Measurements from ENCODE around the gene STEEP1. TPM values are rescaled to one million over a fixed set of nuclear protein-coding genes. Genes with fewer than 3 reads are reported as not detected.

STEEP1 gene
- polyA plus RNA-seq, 2 of the 4 experiments (the other 2 are of a cell fraction), result 37.8 to 40.7 TPM

- Histone ChIP-seq H3K9me3 (no peaks in the 10 kb centered on the region), H3K4me2 (peak within 1 kb of the TSS; percentile 81), H3K4me1 (peaks cover 10% of the 10 kb centered on the region; the same call in 2 of the 3 replicates), H3K27ac (peak within 1 kb of the TSS; percentile 89 to 99), H3K4me3 (peak within 1 kb of the TSS; percentile 88)
- peak; percentile 93 to 94 for ATAC-seq
- peak; percentile 88 for FAIRE-seq
- CTCF ChIA-PET, result interaction anchor here (0.7 to 1.3 kb wide), 11 partner anchors 10 to 62 kb away, joined by 3 to 6 read pairs (median 3); partner anchors contain the start of gene STEEP1
- DNase-seq (ENCODE audit: low read depth in 1 of 2, low spot score in 1 of 2), result peak; percentile 85 to 95
- WGBS (ENCODE audit: missing lambda C conversion rate), result 0% methylated on average over 6 of the region's 86 CpGs
- POLR2A ChIA-PET, result interaction anchor here (0.6 to 2.7 kb wide), 12 partner anchors 8 to 217 kb away, joined by 3 to 17 read pairs (median 4); partner anchors contain the start of genes NKRF, RPL39, SLC25A5 and STEEP1
- TF ChIP-seq ATOH8 (CRISPR knock-in tag; IDR thresholded peaks at IDR 0.05; ENCODE audit: low read depth) (no peak), RAD21 (conservative IDR thresholded peaks at IDR 0.05 in 1 of 2, IDR thresholded peaks at IDR 0.05 in 1 of 2) (peak; percentile 16 to 20; a peak in 2 of 5 replicates), POLR2AphosphoS2 (conservative IDR thresholded peaks at IDR 0.05; ENCODE audit: low read length) (no peak), HES2 (IDR thresholded peaks at IDR 0.05) (no peak), USF2 (IDR thresholded peaks at IDR 0.05) (no peak), JUN (IDR thresholded peaks at IDR 0.05) (peak; percentile 64 to 90; a peak in 3 of 5 replicates), ZC3H11A (IDR thresholded peaks at IDR 0.05) (no peak), TP53 (CRISPR knock-in tag; IDR thresholded peaks at IDR 0.05) (no peak), E2F6 (IDR thresholded peaks at IDR 0.05; ENCODE audit: borderline replicate concordance, low read depth) (0 out of 2 replicates have a peak, but pooled peaks have one; percentile 24), CBX2 (IDR thresholded peaks at IDR 0.05; ENCODE audit: borderline replicate concordance, low read depth) (no peak), ZSCAN20 (CRISPR knock-in tag; IDR thresholded peaks at IDR 0.05) (no peak), RFX5 (IDR thresholded peaks at IDR 0.05) (no peak), NR3C1 (IDR thresholded peaks at IDR 0.05) (no peak), PBX3 (IDR thresholded peaks at IDR 0.05) (no peak), ELK1 (IDR thresholded peaks at IDR 0.05; ENCODE audit: low read depth, low read length) (no peak), SMC3 (IDR thresholded peaks at IDR 0.05) (no peak), CHD4 (IDR thresholded peaks at IDR 0.05; ENCODE audit: borderline replicate concordance) (no peak), JUNB (IDR thresholded peaks at IDR 0.05) (no peak), RARB (CRISPR knock-in tag; IDR thresholded peaks at IDR 0.05) (no peak), HEYL (CRISPR knock-in tag; IDR thresholded peaks at IDR 0.05) (no peak), RCOR1 (IDR thresholded peaks at IDR 0.05; ENCODE audit: low read depth, low read length) (no peak), HOXA7 (CRISPR knock-in tag; IDR thresholded peaks at IDR 0.05) (no peak), MAX (IDR thresholded peaks at IDR 0.05) (peak; percentile 78), CBX8 (IDR thresholded peaks at IDR 0.05) (no peak), CHD2 (IDR thresholded peaks at IDR 0.05; ENCODE audit: low read length, partially characterized antibody) (no peak), TFCP2L1 (CRISPR knock-in tag; IDR thresholded peaks at IDR 0.05) (no peak), POLR2A (IDR thresholded peaks at IDR 0.05; ENCODE audit: low read length) (peak; percentile 95), ZNF302 (CRISPR knock-in tag; IDR thresholded peaks at IDR 0.05) (no peak), FOXS1 (CRISPR knock-in tag; IDR thresholded peaks at IDR 0.05) (no peak), ESRRA (IDR thresholded peaks at IDR 0.05; ENCODE audit: borderline replicate concordance, low read length) (no peak), ZFP36 (IDR thresholded peaks at IDR 0.05; ENCODE audit: borderline replicate concordance, partially characterized antibody) (no peak), MYC (IDR thresholded peaks at IDR 0.05; ENCODE audit: borderline replicate concordance, low read length) (0 out of 2 replicates have a peak, but pooled peaks have one; percentile 49), HMGXB4 (CRISPR knock-in tag; IDR thresholded peaks at IDR 0.05; ENCODE audit: borderline replicate concordance) (no peak), FOSL2 (IDR thresholded peaks at IDR 0.05) (no peak), FOSL2 (CRISPR knock-in tag; IDR thresholded peaks at IDR 0.05) (no peak)
These were observed 9.4 kb upstream of the STEEP1 start, which contains the start of gene UBE2A for GRCh38 chrX:119574394-119575266. TSS of gene UBE2A (plus strand) at chrX:119574563. CDS start at chrX:119574712, 149 bp downstream.
